G401.6 (cell line): ENCODE data around the gene IL11.
"Not testable (repeated sequence)": the region's sequence is repeated elsewhere in the genome, so short reads cannot be mapped to it uniquely, and the experiment has no call there.

ENCODE experiments used
- FAIRE-seq: peaks from 2 replicates; lab custom pipeline; 2012; peaks lifted over from hg19 to GRCh38; lab: Jason Lieb, UNC

Gene IL11

DNA sequence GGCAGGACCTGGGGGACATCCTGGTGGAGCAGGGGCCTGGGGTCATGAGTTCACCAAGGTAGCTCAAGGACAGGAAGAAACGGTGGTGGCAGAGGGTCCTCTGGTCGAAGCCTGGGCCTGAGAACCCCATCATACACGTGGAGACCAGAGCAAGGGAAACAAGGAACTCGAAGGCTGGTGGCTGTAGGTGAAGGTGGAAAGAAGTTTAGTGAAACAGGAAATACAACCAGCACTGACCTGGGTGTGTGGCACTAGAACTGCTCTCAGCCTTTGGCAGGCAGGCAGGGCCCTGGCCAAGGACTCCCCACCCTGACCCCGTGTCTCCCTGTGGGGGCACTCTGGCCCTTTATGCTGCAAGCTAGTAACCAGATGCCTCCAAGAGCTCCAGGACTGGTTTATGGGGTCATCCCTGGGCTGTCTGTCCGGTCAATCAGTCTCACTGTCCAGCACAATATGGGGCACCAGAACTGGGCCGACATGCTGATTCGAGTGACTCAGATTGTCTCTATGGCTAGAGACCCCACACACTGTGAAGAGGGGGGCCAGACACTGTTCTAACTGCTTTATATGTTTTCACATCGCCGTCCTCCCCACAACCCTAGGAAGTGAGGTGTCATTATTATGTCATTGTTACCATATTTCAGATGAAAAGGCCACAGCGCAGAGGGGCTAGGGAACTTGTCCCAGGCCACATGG is 19.5 kb downstream of the IL11 start:
- no peak for FAIRE-seq

DNA sequence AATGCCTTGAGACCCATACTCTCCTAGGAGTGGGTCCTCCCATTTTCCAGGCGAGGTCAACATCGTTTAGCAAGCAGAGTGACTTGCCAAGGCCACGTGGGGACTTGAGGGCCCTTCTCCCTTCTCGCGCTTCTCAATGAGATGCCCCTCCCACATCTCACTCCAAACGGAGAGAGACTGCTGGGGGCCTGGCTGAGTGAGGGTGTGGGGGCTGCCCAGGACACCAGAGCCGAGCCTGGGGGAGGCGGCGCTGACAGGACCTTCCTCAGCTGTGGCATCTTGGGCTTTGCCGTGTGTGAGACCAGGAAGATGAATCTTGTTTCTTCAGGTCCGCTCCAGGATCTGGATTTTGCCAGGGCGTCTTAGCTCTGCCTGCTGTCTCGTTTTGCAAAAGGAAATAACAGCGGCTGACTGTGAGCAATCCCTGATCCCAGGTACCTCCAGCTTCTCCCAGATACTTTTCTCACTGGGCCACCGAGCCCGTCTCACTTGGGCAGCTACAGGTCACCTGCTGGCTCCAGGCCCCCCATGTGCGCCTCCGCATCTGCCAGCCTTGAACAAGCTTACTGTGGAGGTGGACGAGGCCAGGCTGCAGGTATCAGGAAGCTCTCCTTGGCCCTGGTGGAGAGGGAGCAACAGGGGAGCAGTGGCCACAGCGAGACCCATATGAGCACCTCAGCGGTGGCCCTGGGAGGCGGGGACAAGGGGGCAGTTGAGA is 21.8 kb downstream of the IL11 start:
- peak; percentile 66 for FAIRE-seq

DNA sequence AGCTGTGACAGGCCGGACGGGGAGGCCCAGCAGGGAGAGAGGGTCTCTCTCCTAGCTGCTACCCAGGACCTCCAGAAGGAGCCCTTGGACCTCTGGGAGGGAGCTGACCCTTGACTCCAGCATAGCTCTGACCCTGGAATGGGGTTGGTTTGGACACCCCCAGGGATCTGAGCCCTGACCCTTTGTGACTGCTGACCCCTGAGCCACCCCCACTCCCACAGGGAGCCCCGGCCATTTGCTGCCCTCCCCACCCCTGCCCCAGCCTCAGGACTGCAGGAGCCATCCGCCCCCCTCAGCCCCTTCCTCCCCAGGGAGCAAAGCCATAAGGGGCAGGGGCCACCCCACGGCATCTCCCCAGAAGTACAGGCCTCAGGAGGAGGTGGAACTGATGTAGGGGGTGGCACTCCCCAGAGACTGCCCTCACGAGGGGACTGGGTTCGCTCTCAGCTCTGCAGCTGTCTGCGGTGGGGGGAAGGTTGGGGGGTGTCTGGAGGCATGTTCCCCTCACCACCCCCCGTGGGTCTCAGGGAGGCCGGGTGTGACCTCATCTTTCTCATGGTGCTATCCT is 22.7 kb downstream of the IL11 start:
- no peak for FAIRE-seq

DNA sequence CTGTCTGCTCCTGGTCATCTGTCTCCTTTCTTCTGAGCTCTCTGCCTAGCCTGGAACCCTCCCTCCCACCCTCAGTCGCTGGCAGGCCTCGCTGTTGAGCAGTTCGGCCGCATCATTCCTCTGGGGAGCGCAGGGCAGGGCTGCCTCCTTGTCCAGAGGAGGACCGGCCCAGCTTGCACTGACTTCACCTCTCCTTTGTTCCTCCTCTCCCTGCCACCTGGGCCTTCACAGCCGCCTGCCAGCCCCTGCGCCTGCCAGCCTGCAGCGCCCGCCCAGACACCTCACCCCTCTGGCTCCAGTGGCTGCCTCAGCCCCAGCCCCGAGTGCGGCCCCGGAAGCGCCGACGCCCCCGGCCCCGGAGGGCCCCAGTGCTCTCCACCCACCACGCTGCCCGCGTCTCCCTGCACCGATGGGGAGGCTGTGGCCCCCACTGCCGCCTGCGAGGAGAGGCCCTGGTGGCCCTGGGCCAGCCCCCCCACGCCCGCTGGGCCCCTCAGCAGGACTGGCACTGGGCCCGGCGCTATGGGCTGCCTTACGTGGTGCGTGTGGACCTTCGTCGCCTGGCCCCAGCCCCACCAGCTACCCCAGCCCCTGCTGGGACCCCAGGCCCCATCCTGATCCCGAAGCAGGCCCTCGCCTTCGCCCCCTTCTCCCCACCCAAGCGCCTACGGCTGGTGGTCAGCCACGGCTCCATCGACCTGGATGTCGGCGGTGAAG is 23.4 kb downstream of the IL11 start:
- FAIRE-seq: no peak

DNA sequence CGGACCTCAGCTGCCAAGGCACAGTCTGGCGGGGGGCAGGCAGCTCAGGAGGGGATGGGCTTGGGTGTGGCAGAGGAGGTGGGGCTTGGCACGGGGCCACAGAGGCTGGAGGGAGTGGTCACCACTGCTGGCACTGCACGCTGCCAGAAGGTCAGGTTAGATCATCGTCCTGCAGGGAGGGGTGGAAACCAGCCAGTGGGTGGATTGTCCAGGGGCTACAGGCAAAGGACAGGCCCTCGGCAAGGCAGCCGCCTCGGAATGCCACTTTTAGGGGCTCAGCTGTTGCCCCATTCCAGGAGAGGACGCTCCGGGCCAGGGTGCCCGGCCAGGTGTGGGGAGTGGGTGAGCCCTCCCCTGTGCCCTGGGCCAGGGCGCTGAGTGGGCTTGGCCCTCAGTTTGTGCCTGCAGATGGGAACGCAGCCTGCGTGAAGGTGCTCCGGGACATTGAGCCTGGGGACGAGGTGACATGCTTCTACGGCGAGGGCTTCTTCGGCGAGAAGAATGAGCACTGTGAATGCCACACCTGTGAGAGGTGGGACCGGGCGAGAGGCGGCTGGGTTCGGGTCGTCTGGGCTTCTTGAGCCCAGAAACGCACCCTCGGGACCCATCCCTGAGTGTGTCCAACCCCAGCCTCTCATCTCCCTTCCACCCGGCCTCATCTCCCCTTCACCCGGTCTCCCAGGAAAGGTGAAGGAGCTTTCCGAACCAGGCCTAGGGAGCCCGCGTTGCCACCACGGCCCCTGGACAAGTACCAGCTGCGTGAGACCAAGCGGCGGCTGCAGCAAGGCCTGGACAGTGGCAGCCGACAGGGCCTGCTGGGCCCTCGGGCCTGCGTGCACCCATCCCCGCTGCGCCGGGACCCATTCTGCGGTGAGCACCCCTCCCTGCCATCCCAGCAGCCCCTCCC is 24.2 kb downstream of the IL11 start:
- no peak for FAIRE-seq

DNA sequence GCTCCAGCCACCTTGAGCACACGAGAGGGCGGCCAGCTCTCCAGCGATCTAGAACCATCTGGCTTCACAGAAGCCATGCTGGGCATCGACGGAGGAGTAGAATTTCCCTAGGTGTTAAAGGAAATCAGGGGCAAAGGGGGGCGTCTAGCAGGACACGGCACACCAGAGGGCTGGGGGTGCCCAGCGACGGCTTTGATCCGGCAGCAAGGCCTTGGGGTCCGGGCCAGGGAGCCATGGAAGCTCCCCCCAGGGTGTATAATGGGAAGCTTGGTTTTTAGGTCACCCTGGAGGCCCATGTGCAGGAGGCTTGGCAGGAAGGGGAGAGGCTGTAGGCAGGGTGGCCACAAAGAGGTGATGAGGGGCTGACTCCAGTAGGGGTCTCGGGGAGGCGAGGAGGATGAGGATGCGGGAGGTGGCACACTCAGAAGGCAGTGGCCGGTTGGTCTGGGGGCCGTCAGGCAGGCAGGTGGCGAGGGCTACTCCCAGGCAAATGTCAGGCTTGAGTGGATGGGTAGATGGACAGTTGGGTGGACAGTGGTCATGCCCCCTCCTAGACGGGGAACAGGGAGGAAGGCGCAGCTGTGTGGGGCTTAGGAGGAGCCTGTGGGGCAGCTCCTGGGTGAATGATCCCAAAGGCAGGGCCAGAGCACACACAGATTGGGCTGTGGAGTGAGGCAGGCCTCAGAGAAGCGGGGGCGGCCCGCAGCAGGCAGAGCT is 25.0 kb downstream of the IL11 start:
- FAIRE-seq: no peak

DNA sequence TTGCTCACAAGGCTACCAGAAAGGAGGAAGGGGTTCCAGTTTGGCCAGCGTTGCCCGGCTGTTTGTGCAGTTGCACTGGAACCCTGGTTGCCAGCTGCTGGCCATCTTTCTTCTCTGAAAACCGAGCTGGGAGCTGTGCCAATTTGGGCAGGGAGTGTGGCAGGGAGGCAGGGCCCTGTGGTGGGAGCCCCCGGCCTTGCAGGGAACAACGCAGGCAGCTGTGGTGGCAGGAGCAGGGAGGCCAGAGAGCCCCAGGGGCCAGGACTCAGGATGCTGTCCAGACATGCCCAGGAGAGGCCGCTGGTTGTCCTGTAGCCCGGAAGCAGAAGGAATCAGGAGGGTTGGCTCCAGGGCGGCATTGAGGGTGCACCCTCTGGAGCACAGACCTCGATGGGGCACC is 25.8 kb downstream of the IL11 start:
- no peak for FAIRE-seq

DNA sequence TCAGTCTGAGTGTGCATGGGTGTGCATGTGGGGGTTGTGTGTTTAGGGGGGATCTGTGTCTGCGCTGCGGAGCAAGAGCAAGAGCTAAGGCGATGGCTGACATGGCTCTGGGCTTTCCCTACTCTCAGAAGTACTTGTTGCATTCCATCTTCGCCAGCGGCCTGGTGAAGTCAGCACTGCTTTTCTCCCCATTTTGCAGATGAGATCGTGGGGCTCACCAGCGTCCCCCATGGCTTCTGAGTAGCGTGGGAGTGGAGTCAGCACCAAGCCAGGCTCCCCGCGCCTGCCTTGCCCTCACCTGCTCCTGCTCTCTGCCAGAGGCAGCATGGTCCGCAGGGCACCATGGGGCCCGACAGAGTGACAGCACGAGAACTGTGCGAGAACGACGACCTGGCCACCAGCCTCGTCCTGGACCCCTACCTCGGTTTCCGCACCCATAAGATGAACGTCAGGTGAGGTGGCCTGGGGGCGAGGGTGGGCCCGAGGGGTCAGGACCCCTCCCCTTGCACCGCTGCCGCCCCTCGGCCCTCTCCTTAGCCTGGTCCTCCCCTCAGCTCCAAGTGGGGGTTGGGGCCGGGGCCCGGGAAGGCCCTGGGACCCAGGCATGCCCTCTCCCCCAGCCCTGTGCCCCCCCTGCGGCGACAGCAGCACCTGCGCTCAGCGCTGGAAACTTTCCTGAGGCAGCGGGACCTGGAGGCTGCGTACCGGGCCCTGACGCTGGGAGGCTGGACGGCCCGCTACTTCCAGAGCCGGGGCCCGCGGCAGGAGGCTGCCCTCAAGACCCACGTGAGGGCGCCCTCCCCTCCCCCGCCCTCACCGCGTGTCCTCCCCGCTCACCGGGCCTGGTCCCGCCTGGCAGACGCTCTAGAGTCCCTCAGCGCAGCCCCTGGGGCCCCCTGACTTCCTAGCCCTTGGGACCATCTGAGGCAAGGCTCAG is 28.4 kb downstream of the IL11 start:
- FAIRE-seq: no peak

DNA sequence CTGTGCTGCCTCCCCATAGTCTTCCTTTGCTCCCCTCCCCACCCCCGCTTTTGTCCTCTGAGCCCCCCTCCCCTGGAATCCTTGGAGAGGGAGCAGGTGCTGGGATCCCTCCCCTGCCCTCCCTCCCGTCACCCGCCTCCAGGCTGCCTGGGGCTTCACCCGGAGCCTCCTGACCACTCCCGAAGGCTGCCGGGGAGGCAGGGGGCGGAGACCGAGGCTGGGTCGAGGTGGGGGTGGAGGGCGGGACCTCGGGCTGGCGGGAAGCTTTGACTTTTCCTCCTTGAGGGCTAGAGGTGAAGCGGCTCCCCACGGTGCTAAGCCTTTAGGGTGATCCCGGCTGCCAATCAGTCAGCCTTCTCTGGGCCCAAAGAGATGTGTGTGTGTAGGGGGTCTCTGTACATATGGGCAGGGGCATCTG is 29.1 kb downstream of the IL11 start:
- no peak for FAIRE-seq

DNA sequence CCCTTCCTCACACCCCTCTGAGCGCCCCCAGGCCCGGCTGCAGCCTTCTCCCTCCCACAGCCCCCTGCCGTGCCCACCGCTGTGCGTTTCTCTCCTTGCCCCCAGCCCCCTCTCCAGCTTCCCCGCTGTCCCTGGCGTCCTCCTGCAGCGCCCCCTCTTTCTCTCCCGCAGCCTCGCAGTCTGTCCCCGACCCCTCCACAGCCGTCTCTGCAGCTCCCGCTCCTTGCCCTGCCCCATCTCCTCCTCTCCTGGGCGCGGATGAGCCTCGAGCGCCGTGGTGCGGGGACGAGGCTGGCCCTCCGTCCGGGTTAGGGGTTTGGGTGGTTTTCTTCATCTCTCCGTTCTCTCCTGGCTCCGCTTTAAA is 29.5 kb downstream of the IL11 start:
- no peak for FAIRE-seq

DNA sequence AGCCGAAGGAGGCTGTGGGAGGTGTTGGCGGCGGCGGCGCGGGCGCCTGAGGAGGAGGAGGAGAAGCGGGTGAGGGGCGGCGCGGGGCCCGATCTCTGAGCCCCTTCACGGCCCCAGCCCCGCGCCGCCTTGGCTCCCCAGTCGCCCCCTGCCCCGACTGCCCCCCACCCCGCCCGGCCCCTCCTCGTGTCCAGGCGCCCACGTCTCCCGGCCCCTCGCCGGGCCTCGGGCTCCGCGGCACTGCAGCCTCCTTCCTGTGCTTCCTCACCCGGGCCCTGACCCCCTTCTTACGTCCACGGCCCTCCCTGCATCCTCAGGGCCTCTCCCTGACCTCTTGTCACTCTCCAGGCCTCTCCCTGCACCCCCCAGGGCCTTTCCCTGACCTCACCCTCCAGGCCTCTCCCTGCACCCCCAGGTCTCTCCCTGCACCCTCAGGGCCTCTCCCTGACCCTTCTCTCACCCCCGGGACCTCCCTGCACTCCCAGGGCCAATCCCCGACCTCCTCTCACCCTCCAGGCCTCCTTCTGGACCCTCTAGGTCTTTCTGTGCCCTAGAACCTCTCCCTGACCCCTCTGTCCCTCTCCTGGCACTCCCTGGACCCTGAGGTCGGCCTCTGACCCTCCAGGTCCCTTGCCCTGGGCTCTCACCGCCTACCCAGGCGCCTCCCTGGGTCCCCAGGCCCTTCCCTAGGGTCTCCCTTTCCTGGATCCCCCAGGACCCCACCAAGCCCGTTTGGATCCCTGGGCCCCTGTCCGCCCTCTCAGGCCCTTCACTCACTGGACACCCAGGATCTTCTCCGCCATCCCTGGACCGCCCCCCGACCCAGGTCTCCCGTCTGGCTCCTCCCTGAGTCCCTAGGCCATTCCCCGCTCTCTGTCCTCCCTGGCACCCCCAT is 30.1 kb downstream of the IL11 start:
- no peak for FAIRE-seq

DNA sequence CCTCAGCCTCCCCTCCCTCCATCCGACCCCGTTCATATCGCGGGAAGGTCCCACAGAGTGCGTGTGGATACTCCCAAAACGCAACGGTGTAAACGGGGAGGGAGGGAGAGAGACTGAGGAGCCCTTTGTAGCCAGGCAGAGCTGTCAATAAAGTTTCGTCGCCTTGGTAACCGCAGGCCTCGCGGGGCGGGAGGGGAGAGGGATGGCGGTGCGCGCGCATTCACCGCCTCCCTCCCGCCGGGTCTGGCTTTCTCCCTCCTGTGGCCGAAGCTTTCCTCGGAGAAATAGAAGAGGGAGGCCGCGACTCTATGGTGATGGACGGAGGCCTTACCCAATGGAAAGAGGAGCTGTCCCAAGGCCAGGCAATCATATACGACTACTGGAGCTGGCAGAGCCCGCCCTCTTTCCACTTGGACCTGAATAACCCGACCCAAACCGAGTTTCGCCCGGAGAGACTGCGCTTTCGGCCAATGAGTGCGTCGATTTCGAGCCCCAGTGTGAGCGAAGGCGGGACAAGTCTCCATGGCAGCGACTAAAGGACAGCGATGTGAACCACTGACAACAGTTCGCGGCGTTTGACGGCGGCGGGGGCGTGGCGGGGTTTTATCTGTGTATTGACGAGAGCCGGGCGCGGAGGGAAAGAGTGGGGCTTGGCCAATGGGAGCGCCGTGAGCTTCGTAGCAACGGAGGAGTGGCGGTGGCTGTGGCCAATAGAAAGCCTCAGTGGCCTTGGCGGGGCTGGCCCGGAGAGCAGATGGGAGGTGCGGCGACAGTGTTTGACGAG is 31.0 kb downstream of the IL11 start, which contains the start of gene KMT5C:
Gene KMT5C, plus strand, starts transcription at position 772 of the 784 bp plus-strand sequence. CDS start 2,061 bp downstream, outside the sequence.
- peak; percentile 100 for FAIRE-seq

DNA sequence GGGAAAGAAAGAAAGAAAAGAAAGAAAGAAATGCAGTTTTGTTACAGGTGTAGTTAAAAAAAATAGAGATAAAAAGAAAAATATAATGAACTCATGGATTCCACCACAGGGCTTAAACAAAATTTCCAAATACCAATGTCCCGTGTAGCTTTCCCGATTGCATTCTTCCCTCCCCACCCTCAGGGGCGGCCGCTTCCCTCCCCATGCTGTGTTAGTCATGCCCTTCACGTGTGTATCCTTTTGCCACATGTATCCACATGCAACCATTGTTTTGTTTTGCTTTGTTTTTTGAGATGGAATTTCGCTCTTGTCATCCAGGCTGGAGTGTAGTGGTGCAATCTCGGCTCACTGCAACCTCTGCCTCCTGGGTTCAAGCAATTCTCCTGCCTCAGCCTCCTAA is 34.2 kb downstream of the IL11 start:
- no peak for FAIRE-seq

DNA sequence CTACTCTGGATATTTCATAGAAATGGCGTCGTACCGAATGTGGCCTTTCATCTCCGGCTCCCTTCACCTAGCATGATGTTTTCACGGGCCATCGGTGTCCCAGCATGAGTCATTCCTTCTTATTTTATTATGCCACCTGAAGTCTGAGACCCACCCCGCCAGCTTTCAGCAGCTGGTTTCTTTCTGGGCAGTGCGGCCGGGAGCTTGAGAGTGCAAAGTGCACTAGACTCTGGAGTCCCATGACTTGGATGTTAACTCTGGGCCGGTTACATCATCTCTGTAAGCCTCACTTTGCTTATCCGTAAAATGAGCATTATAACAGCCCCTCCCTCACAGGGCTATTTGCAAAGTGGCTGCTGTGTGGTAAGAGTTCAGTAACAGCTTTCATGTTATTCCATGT is 36.4 kb downstream of the IL11 start:
- no peak for FAIRE-seq

DNA sequence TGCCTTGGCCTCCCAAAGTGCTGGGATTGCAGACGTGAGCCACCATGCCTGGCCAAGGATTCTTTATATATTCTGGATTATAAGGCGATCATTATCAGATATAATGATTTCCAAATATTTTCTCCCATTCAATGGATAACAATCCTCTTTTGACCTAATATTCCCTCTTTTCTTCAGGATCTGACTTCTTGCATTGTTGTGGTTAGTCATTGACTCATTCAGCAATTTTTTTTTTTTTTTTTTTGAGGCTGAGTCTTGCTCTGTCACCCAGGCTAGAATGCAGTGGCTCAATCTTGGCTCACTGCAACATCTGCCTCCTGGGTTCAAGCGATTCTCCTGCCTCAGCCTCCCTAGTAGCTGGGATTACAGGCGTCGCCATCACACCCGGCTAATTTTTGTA is 40.5 kb downstream of the IL11 start:
- FAIRE-seq: not testable (repeated sequence)

DNA sequence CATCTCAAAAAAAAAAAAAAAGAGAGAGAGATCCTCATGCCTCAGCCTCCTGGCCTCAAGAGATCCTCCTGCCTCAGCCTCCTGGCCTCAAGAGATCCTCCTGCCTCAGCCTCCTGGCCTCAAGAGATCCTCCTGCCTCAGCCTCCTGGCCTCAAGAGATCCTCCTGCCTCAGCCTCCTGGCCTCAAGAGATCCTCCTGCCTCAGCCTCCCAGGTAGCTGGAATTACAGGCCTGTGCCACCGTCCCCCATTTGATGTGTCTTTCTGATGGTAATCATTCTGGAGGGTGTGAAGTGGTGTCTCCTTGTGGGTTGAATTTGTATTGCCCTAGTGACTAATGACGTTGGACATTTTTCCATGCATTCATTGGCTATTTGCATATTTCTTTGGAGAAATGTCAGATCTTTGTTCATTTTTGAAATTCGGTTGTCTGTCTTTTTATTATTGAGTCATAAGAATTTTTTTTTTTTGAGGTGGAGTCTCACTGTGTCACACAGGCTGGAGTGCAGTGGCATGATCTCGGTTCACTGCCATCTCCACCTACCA is 41.4 kb downstream of the IL11 start:
- FAIRE-seq: not testable (repeated sequence)

DNA sequence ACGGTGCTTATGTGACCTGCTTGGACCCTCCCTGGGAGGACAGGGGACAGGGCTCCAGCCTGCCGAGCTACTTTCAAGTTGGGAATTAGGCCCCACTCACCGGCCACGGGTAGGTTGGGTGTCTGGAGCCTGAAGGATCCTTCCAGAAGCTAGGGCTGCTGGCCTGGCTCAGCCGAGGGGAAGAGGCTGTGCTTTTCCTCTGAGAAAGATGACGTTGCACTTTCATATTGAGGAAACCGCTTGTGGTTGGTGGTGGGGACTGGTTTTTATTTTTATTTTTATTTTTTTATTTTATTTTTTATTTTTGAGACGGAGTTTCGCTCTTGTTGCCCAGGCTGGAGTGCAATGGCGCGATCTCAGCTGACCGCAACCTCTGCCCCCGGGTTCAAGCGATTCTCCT is 45.1 kb downstream of the IL11 start, which contains the start of gene TMEM150B:
Gene TMEM150B, minus strand, starts transcription at position 170 of the 400 bp plus-strand sequence. CDS start 4,305 bp downstream, outside the sequence.
- no peak for FAIRE-seq

DNA sequence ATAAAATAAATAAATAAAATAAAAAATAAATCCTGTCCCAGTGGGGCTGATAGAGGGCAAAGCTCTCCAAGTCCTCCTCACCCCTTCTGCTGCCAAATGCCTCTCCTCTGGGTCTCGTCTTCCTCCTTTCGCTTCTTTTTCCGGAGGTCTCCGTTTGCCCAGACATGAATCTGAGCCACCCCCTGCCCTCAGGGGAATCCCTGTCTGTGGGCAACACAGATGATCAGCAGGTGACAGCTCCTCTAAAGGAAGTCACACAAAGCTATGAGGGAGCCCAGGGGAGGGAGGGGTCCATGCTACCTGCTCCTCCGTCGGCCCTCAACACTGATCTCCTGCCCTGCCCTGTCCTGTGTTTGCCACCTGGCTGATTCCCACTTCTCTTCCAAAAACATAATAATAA is 45.6 kb downstream of the IL11 start:
- FAIRE-seq: no peak
